Measurements from ENCODE around the gene ATP8A2.

- TF ChIP-seq CTCF (IDR thresholded peaks at IDR 0.05) = no peak
- TF ChIP-seq POLR2AphosphoS5 (IDR thresholded peaks at IDR 0.05) = no peak
- TF ChIP-seq POLR2A (IDR thresholded peaks at IDR 0.05) = no peak
- TF ChIP-seq EP300 (IDR thresholded peaks at IDR 0.05; ENCODE audit: low read depth) = no peak
These were observed 302.6 kb downstream of the ATP8A2 start for GRCh38 chr13:25674371-25674770.

All from transverse colon (tissue), 4 donors.